Measurements from ENCODE around the gene SPOCK3. TPM values are rescaled to one million over a fixed set of nuclear protein-coding genes. Genes with fewer than 3 reads are reported as not detected.

Gene SPOCK3
- total and polyA plus RNA-seq, 2 donors (not counting 3 experiments of a cell fraction or from before 2014, with no cell fraction given) = 0.10 TPM; not detected in 1

DNA sequence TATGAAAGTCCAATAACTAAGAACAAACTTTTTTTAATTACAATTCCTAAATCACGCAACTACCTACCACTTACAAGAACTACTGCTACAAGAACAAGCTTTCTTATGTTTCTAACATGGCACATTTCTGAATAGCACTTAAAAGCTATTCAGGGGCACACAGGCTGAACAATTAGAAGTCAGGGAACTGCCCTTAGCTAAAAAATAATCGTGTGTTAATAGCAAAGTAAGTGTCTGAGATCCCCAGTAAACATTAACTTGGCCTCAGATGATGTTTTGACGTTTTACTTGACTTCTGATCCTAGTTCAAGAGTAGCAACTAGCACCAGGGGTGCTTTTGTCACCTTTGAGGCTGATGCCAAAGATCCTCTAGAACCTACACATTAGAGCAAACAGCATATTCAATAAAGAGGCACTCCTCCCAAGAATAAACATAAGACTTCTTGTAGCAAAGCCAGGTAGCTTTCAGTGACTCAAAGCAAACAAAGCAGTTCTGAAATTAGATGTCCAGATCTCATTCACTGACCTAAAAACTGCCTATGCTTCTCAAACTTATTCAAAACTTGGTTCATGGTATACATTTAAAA lies 16.2 kb downstream of the SPOCK3 start:
- Histone ChIP-seq H3K9ac (replicated peaks; ENCODE audit: extremely low read depth, insufficient read depth, low read length) (no peak overlapping the region), H3K4me2 (ENCODE audit: insufficient read depth, low read length) (no peak overlapping the region), H3K9me1 (replicated peaks; ENCODE audit: control insufficient read depth, extremely low read depth, insufficient read depth, low read length) (no peaks in the 10 kb centered on the region), H3K9me3 (replicated peaks; ENCODE audit: control insufficient read depth, insufficient read depth, low read length) (no peaks in the 10 kb centered on the region), H3K4me3 (replicated peaks in 1 of 3; ENCODE audit: insufficient read depth in 1 of 3, low read depth in 1 of 3, low read length in 3 of 3) (no peak overlapping the region), H3K27me3 (ENCODE audit: control insufficient read depth in 2 of 2, insufficient read depth in 2 of 2, low read length in 2 of 2) (no peaks in the 10 kb centered on the region), H4K20me1 (replicated peaks; ENCODE audit: control insufficient read depth, extremely low read depth, insufficient read depth, low read length) (no peaks in the 10 kb centered on the region), H3K79me2 (ENCODE audit: control insufficient read depth, insufficient read depth, low read length) (no peaks in the 10 kb centered on the region), H2AFZ (ENCODE audit: low read depth, low read length) (no peak overlapping the region), H3K4me1 (ENCODE audit: control insufficient read depth, extremely low read depth, insufficient read depth, low read length) (no peaks in the 10 kb centered on the region), H3K36me3 (ENCODE audit: control insufficient read depth in 2 of 2, extremely low read depth in 1 of 2, insufficient read depth in 2 of 2, low read length in 2 of 2) (no peaks in the 10 kb centered on the region), H3K27ac (ENCODE audit: insufficient read depth, low read depth, low read length) (no peak overlapping the region)
- intact Hi-C loops (cut with micrococcal nuclease) = no loop called here
- BruUV-seq (replicated peaks) = no TSS peak
- TF ChIP-seq, protein P1, sequence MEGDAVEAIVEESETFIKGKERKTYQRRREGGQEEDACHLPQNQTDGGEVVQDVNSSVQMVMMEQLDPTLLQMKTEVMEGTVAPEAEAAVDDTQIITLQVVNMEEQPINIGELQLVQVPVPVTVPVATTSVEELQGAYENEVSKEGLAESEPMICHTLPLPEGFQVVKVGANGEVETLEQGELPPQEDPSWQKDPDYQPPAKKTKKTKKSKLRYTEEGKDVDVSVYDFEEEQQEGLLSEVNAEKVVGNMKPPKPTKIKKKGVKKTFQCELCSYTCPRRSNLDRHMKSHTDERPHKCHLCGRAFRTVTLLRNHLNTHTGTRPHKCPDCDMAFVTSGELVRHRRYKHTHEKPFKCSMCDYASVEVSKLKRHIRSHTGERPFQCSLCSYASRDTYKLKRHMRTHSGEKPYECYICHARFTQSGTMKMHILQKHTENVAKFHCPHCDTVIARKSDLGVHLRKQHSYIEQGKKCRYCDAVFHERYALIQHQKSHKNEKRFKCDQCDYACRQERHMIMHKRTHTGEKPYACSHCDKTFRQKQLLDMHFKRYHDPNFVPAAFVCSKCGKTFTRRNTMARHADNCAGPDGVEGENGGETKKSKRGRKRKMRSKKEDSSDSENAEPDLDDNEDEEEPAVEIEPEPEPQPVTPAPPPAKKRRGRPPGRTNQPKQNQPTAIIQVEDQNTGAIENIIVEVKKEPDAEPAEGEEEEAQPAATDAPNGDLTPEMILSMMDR (IDR thresholded peaks at IDR 0.05; ENCODE audit: extremely low read depth in 1 of 2, insufficient read depth in 1 of 2, low read depth in 1 of 2, low read length in 2 of 2) = no peak
- TF ChIP-seq POLR2AphosphoS5 (IDR thresholded peaks at IDR 0.05; ENCODE audit: insufficient read depth, low read depth, low read length) (no peak), MYC (IDR thresholded peaks at IDR 0.05; ENCODE audit: low read depth, low read length) (no peak), GATA2 (IDR thresholded peaks at IDR 0.05; ENCODE audit: insufficient read depth, insufficient read length, low read depth, low read length) (no peak), FOS (IDR thresholded peaks at IDR 0.05; ENCODE audit: borderline replicate concordance, insufficient read depth, low read length) (no peak), JUN (IDR thresholded peaks at IDR 0.05; ENCODE audit: borderline replicate concordance, insufficient read depth, insufficient read length, low read depth) (no peak), EZH2 (IDR thresholded peaks at IDR 0.05; ENCODE audit: borderline replicate concordance, low read depth, low read length, severe bottlenecking) (no peak)
- TF ChIP-seq, protein P2, sequence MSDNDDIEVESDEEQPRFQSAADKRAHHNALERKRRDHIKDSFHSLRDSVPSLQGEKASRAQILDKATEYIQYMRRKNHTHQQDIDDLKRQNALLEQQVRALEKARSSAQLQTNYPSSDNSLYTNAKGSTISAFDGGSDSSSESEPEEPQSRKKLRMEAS (IDR thresholded peaks at IDR 0.05; ENCODE audit: insufficient read depth, insufficient read length) = no peak
- FAIRE-seq = no peak
- CTCF ChIA-PET = no interaction called here
- no peak for DNase-seq (ENCODE audit: low read depth, low spot score)
- dilution Hi-C loops (cut with MboI; ENCODE audit: extremely low pct_ligation_motif_present, low sequenced_read_pairs) = no loop called here
- POLR2A ChIA-PET = no interaction called here
